Liver (tissue), 9 donors: ENCODE measurements around the gene BPGM. TPM values are rescaled to one million over a fixed set of nuclear protein-coding genes. Genes with fewer than 3 reads are reported as not detected.

Experiments
- DNase-seq: peaks from one replicate; pipeline ENCODE4 v3.0.0-alpha.2; 2017; ENCODE audit warnings: low spot score
- H3K27ac ChIP-seq, 2 donors: one replicate each; pipeline ENCODE4 v1.7.0; 2013; ENCODE audit warnings: inconsistent platforms in 2 of 2, low read length in 2 of 2, control low read depth in 1 of 2, low read depth in 1 of 2, mild to moderate bottlenecking in 1 of 2
- H3K27me3 ChIP-seq, 4 donors: one replicate each; pipeline versions ENCODE4 v1.6.1 to v1.7.0; 2013; ENCODE audit warnings: low read length in 3 of 4, inconsistent platforms in 1 of 4, mild to moderate bottlenecking in 1 of 4, moderate library complexity in 1 of 4; ENCODE audit not compliant: control insufficient read depth in 4 of 4, insufficient read depth in 4 of 4
- H3K36me3 ChIP-seq, 4 donors: one replicate each; pipeline versions ENCODE4 v1.6.1 to v1.7.0; 2013; ENCODE audit warnings: low read length in 3 of 4, mild to moderate bottlenecking in 3 of 4, low read depth in 1 of 4, moderate library complexity in 1 of 4; ENCODE audit not compliant: control insufficient read depth in 4 of 4, insufficient read depth in 3 of 4
- H3K4me1 ChIP-seq, 4 donors: one replicate each; pipeline versions ENCODE4 v1.6.1 to v1.7.0; 2013; ENCODE audit warnings: low read length in 3 of 4, mild to moderate bottlenecking in 3 of 4, moderate library complexity in 1 of 4; ENCODE audit not compliant: control insufficient read depth in 4 of 4, insufficient read depth in 4 of 4
- H3K4me3 ChIP-seq, 3 donors: one replicate each; pipeline versions ENCODE4 v1.6.1 to v1.7.0; 2013; ENCODE audit warnings: low read length in 3 of 3, control low read depth in 1 of 3, low read depth in 1 of 3, mild to moderate bottlenecking in 1 of 3
- H3K9ac ChIP-seq, 2 donors: one replicate each; pipeline ENCODE4 v1.7.0; 2013; ENCODE audit warnings: low read length in 2 of 2, mild to moderate bottlenecking in 2 of 2, moderate library complexity in 2 of 2, control low read depth in 1 of 2, low read depth in 1 of 2
- H3K9me3 ChIP-seq, 4 donors: one replicate each; pipeline versions ENCODE4 v1.6.1 to v1.7.0; 2013; ENCODE audit warnings: low read length in 3 of 4; ENCODE audit not compliant: control insufficient read depth in 4 of 4
- ATF3 ChIP-seq: IDR thresholded peaks from 2 replicates; pipeline ENCODE4 v1.6.1; 2016; ENCODE audit warnings: antibody characterized with exemption
- EGR1 ChIP-seq, 2 donors: IDR thresholded peaks; 2 replicates each; pipeline ENCODE4 v1.6.1; 2016 to 2018; ENCODE audit warnings: antibody characterized with exemption in 2 of 2, low read depth in 2 of 2
- FOXA1 ChIP-seq: IDR thresholded peaks from 2 replicates; pipeline ENCODE4 v1.6.1; 2016; ENCODE audit warnings: antibody characterized with exemption
- FOXA2 ChIP-seq: IDR thresholded peaks from 2 replicates; pipeline ENCODE4 v1.6.1; 2016; ENCODE audit warnings: antibody characterized with exemption
- HNF4A ChIP-seq, 2 donors: conservative IDR thresholded peaks; 2 replicates each; pipeline ENCODE4 v1.6.1; 2016; ENCODE audit warnings: antibody characterized with exemption in 2 of 2, mild to moderate bottlenecking in 2 of 2
- JUND ChIP-seq, 2 donors: IDR thresholded peaks; 2 replicates each; pipeline ENCODE4 v1.6.1; 2016; ENCODE audit warnings: antibody characterized with exemption in 2 of 2
- MAX ChIP-seq: IDR thresholded peaks from 2 replicates; pipeline ENCODE4 v1.6.1; 2016; ENCODE audit warnings: antibody characterized with exemption
- NR2F2 ChIP-seq: IDR thresholded peaks from 2 replicates; pipeline ENCODE4 v1.6.1; 2016; ENCODE audit warnings: antibody characterized with exemption
- SP1 ChIP-seq: IDR thresholded peaks from 2 replicates; pipeline ENCODE4 v1.6.1; 2018; ENCODE audit warnings: antibody characterized with exemption, mild to moderate bottlenecking
- YY1 ChIP-seq: IDR thresholded peaks from 2 replicates; pipeline ENCODE4 v1.6.1; 2016; ENCODE audit warnings: antibody characterized with exemption, mild to moderate bottlenecking
- WGBS: extraction: QIAGEN DNeasy Blood & Tissue Kit; methylation state at CpG from one replicate; pipeline ENCODE4 v1.1.7; 2013; 5-methylcytosine and 5-hydroxymethylcytosine counted together
- polyA plus RNA-seq, 2 donors: library from polyadenylated mRNA; stranded (reverse) in 1 of 2; unstranded in 1 of 2; fragments of 200-250 nt in 1 of 2; fragments of >200 nt in 1 of 2; fragmentation: Nextera tagmentation in 1 of 2; extraction: Ambion mirVana in 1 of 2; gene quantifications; one replicate each; pipeline versions ENCODE4 v1.2.1 to v1.2.3, GENCODE V29; 2013 to 2015
- total RNA-seq, 2 donors: library from RNA; depleted of rRNA; stranded (reverse); fragments of >200 nt; gene quantifications; one replicate each; pipeline ENCODE4 v1.2.3, GENCODE V29; 2014
- TF ChIP-seq, protein P1 (sequence below): fragments of 150-350 bp; IDR thresholded peaks from 2 replicates; pipeline ENCODE4 v1.5.1; 2017; ENCODE audit warnings: improper control_type of control experiment, low read depth, low read length; ENCODE audit not compliant: missing input control
- TF ChIP-seq, protein P2 (sequence below): IDR thresholded peaks from 2 replicates; pipeline ENCODE4 v1.6.1; 2016; ENCODE audit warnings: antibody characterized with exemption, mild to moderate bottlenecking
- donor health status: healthy.
- donor health status: healthy.
- donor health status: healthy.
- donor health status: healthy.
- donor health status: healthy.

The BPGM gene
- total and polyA plus RNA-seq, 4 donors = 6.1 to 250 (median 7.6) TPM

DNA sequence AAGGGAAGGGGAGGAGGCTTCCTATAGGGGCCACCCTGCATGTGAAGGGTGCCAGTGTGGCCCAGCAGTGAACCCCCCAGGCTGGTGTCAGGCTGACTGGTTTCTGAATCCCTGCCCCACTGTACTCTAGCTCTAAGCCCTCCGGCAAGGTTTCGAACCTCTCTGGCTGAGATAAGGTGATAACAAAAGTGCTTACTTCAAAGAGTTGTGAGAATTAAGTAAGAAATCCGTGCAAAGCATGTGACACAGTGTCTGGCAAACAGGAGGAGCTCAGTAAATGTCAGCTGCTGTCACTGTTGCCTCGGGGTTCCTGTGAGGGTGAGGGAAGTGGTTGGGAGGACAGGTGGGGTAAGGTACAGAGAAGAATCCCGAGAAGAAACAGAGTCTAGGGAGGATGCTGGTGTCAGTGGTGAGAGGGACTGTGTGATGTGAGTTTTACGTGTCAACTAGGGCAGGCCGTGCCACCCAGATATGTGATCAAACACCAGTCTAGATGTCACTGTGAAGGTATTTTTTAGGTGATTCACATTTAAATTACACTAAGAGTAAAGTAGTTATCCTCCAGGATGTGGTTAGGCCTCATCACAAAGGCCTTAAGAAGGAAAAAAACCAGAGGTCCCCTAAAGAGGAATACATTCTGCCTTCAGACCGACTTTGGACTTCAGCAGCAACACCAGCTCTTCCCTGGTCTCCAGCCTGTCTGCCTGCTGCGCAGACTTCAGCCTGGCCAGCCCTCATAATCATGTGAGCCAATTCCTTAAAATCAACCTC lies 64.4 kb downstream of the BPGM start:
- Histone ChIP-seq H3K9me3 (no peaks in the 10 kb centered on the region), H3K36me3 (no peaks in the 10 kb centered on the region), H3K27ac (no peak overlapping the region), H3K9ac (no peak overlapping the region), H3K4me3 (no peak overlapping the region), H3K27me3 (no peaks in the 10 kb centered on the region), H3K4me1 (peaks cover 0 to 4% (median under 1%) of the 10 kb centered on the region in 4 donors)
- TF ChIP-seq SP1 (no peak), FOXA2 (no peak), YY1 (no peak), HNF4A (conservative IDR thresholded peaks at IDR 0.05) (no peak), EGR1 (IDR thresholded peaks at IDR 0.05; ENCODE audit: low read depth in 2 of 2) (no peak), ATF3 (no peak), FOXA1 (no peak)
- TF ChIP-seq, protein P1, sequence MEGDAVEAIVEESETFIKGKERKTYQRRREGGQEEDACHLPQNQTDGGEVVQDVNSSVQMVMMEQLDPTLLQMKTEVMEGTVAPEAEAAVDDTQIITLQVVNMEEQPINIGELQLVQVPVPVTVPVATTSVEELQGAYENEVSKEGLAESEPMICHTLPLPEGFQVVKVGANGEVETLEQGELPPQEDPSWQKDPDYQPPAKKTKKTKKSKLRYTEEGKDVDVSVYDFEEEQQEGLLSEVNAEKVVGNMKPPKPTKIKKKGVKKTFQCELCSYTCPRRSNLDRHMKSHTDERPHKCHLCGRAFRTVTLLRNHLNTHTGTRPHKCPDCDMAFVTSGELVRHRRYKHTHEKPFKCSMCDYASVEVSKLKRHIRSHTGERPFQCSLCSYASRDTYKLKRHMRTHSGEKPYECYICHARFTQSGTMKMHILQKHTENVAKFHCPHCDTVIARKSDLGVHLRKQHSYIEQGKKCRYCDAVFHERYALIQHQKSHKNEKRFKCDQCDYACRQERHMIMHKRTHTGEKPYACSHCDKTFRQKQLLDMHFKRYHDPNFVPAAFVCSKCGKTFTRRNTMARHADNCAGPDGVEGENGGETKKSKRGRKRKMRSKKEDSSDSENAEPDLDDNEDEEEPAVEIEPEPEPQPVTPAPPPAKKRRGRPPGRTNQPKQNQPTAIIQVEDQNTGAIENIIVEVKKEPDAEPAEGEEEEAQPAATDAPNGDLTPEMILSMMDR = no peak
- DNase-seq = no peak
- 72% methylated on average over 9 of the region's 9 CpGs for WGBS

DNA sequence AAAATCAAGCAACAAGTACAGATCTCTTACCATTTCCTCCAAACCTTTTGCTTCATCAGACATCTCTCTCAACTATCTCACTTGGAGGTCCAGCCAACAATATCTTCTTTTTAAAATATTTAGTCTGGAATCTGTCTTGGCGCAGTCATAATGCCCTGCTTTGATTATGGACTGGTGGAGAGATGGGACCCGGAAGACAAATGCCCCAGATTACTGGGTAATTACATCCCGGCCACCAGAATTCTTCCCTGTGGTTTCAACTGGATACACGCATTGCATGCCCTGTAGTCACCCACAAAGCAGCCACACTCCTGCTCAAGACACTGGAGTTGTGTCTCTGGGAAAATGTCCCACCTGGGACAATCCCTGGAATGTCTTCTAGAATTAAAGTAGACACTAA lies 65.5 kb downstream of the BPGM start:
- 88% methylated on average over 4 of the region's 4 CpGs for WGBS
- H3K36me3 ChIP-seq = no peaks in the 10 kb centered on the region
- H3K4me3 ChIP-seq = no peak overlapping the region
- no peaks in the 10 kb centered on the region for H3K27me3 ChIP-seq
- H3K4me1 ChIP-seq = peaks cover 0 to 4% (median 0%) of the 10 kb centered on the region in 4 donors
- TF ChIP-seq NR2F2 (no peak), YY1 (no peak), EGR1 (IDR thresholded peaks at IDR 0.05; ENCODE audit: low read depth in 2 of 2) (no peak), JUND (IDR thresholded peaks at IDR 0.05) (no peak), MAX (no peak)
- TF ChIP-seq, protein P2, sequence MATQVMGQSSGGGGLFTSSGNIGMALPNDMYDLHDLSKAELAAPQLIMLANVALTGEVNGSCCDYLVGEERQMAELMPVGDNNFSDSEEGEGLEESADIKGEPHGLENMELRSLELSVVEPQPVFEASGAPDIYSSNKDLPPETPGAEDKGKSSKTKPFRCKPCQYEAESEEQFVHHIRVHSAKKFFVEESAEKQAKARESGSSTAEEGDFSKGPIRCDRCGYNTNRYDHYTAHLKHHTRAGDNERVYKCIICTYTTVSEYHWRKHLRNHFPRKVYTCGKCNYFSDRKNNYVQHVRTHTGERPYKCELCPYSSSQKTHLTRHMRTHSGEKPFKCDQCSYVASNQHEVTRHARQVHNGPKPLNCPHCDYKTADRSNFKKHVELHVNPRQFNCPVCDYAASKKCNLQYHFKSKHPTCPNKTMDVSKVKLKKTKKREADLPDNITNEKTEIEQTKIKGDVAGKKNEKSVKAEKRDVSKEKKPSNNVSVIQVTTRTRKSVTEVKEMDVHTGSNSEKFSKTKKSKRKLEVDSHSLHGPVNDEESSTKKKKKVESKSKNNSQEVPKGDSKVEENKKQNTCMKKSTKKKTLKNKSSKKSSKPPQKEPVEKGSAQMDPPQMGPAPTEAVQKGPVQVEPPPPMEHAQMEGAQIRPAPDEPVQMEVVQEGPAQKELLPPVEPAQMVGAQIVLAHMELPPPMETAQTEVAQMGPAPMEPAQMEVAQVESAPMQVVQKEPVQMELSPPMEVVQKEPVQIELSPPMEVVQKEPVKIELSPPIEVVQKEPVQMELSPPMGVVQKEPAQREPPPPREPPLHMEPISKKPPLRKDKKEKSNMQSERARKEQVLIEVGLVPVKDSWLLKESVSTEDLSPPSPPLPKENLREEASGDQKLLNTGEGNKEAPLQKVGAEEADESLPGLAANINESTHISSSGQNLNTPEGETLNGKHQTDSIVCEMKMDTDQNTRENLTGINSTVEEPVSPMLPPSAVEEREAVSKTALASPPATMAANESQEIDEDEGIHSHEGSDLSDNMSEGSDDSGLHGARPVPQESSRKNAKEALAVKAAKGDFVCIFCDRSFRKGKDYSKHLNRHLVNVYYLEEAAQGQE = no peak
- no peaks in the 10 kb centered on the region for H3K9me3 ChIP-seq
- H3K27ac ChIP-seq = no peak overlapping the region
- DNase-seq = no peak
- H3K9ac ChIP-seq = no peak overlapping the region
